ENCODE measurements around the gene WFIKKN2. TPM values are rescaled to one million over a fixed set of nuclear protein-coding genes. Genes with fewer than 3 reads are reported as not detected.

The WFIKKN2 gene
- total and polyA plus RNA-seq, 2 experiments from 2014 or later = not detected

DNA sequence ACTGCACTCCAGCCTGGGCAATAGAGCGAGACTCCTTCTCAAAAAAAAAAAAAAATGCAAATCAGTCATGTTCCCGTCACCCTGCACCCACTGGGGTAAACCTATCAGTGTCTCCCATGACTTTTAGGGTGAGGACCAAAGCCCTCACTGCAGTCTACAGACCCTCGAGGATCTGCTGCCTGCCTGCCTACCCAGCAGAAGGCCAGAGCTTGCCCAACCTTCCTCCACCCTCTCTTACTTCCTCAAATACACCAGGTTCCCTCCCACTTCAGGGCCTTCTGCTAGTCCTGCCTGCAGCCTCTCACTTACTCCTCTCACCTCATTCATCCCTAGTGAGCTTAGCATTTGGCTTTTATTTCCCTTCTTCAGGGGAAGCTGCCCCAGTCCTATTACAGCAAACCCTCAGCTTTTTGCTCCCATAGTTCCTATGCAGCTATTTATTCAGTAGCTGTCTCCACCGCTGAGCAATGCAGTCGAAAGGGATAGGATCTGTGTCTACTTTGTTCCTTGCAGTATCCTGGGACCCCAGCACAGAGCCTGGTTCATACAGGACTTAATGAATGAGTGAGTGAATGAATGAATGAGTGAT lies 48.6 kb downstream of the WFIKKN2 start:
- ATAC-seq (no peak; the same call in 2 of the 3 replicates), DNase-seq (ENCODE audit: low spot score) (no peak)
- H3K79me2 ChIP-seq (replicated peaks; ENCODE audit: insufficient read depth) = no peaks in the 10 kb centered on the region
- Mint-ChIP-seq H3K4me1 (peaks cover 17% of the 10 kb centered on the region), H3K9me3 (peaks cover 4% of the 10 kb centered on the region; the same call in 2 of the 3 replicates), H3K4me3 (no peak overlapping the region; the same call in 2 of the 3 replicates), H3K27me3 (ENCODE audit: insufficient read depth, low read depth, poor library complexity) (no peaks in the 10 kb centered on the region), H3K27ac (no peak overlapping the region; the same call in 1 of the 2 replicates), H3K36me3 (ENCODE audit: low read depth) (no peaks in the 10 kb centered on the region; the same call in 2 of the 3 replicates)
- no peaks in the 10 kb centered on the region for H3K27me3 ChIP-seq (ENCODE audit: insufficient read depth)
- H3K9me2 ChIP-seq (ENCODE audit: insufficient read depth) = no peaks in the 10 kb centered on the region
- no peaks in the 10 kb centered on the region for H3F3A ChIP-seq (replicated peaks; ENCODE audit: low read depth)
- H3K4me3 ChIP-seq = no peak overlapping the region
- H3K27ac ChIP-seq (ENCODE audit: low read depth) = no peak overlapping the region
- H3K36me3 ChIP-seq (ENCODE audit: insufficient read depth) = no peaks in the 10 kb centered on the region
- H3K4me1 ChIP-seq (ENCODE audit: insufficient read depth) = no peaks in the 10 kb centered on the region
- no peak for TF ChIP-seq NANOG (IDR thresholded peaks at IDR 0.05; ENCODE audit: borderline replicate concordance)
- TF ChIP-seq, protein P1, sequence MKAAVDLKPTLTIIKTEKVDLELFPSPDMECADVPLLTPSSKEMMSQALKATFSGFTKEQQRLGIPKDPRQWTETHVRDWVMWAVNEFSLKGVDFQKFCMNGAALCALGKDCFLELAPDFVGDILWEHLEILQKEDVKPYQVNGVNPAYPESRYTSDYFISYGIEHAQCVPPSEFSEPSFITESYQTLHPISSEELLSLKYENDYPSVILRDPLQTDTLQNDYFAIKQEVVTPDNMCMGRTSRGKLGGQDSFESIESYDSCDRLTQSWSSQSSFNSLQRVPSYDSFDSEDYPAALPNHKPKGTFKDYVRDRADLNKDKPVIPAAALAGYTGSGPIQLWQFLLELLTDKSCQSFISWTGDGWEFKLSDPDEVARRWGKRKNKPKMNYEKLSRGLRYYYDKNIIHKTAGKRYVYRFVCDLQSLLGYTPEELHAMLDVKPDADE (IDR thresholded peaks at IDR 0.05) = no peak
- TF ChIP-seq EZH2phosphoT487 (IDR thresholded peaks at IDR 0.05; ENCODE audit: unreplicated experiment) = no peak
- TF ChIP-seq CREB1 (CRISPR knock-in tag; IDR thresholded peaks at IDR 0.05; ENCODE audit: low read depth) = no peak
- TF ChIP-seq ZNF114 (CRISPR knock-in tag; IDR thresholded peaks at IDR 0.05) = no peak
- no peak for TF ChIP-seq ZNF331 (CRISPR knock-in tag; IDR thresholded peaks at IDR 0.05; ENCODE audit: low read depth)
- no peak overlapping the region for H3K4me2 ChIP-seq
- no peaks in the 10 kb centered on the region for H4K20me1 ChIP-seq (replicated peaks; ENCODE audit: insufficient read depth)
- H2AFZ ChIP-seq = no peak overlapping the region; the same call in 1 of the 2 replicates

DNA sequence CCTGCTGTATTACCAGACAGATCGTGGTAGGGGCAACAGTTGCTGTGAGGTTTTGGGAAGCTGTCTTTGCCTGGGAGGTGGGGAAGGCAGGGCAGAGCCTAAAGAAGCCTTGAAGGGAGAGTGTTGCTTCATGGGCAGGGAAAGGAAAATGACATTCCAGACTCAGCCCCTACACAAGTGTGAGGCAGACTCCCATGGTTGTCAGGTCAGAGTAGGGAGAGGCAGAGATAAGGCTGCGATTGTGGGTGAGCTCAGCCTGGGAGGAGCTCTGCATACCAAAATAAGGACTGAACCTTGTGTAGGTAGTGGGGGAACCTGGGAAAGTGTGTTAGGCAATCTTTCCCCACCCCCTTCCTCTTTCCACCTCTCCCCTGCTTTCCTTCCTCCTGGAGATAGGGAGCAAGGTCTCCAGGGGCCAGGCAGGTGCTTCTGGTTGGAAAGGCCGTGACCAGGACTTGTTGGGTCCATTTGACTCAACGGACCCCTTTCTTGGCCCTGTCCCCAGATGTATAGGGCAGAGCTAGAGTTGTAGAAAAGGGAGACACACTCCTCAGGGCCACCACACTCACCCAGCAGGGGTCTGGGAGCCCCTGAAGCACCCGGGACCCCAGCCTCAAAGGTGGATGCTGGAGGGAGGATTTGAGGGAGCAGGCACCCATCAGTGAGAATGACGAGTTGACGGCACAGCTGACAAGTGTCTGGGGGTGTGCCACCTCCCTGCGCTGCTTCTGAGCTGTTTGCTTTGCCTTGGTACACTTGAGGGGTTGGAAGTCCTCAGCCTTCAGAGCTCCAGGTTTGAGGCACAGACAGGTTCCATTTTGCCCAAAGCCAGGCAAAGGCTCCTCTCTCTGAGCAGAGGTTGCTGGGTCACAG lies 49.3 kb downstream of the WFIKKN2 start:
- DNase-seq (ENCODE audit: low spot score) (no peak), ATAC-seq (peak; percentile 60)
- Histone ChIP-seq H2AFZ (no peak overlapping the region; the same call in 1 of the 2 replicates), H3K4me3 (no peak overlapping the region), H3K4me1 (ENCODE audit: insufficient read depth) (peaks cover 5% of the 10 kb centered on the region), H3K9me2 (ENCODE audit: insufficient read depth) (no peaks in the 10 kb centered on the region), H4K20me1 (replicated peaks; ENCODE audit: insufficient read depth) (no peaks in the 10 kb centered on the region), H3K79me2 (replicated peaks; ENCODE audit: insufficient read depth) (no peaks in the 10 kb centered on the region), H3F3A (replicated peaks; ENCODE audit: low read depth) (0 out of 2 replicates have a peak, but pooled peaks cover under 1% of the 10 kb centered on the region), H3K27me3 (ENCODE audit: insufficient read depth) (no peaks in the 10 kb centered on the region), H3K36me3 (ENCODE audit: insufficient read depth) (no peaks in the 10 kb centered on the region), H3K27ac (ENCODE audit: low read depth) (no peak overlapping the region), H3K4me2 (no peak overlapping the region)
- Mint-ChIP-seq H3K36me3 (ENCODE audit: low read depth) (no peaks in the 10 kb centered on the region; the same call in 2 of the 3 replicates), H3K9me3 (peaks cover 4% of the 10 kb centered on the region; the same call in 2 of the 3 replicates), H3K4me3 (no peak overlapping the region; the same call in 2 of the 3 replicates), H3K27me3 (ENCODE audit: insufficient read depth, low read depth, poor library complexity) (peaks cover 5% of the 10 kb centered on the region), H3K27ac (no peak overlapping the region), H3K4me1 (peaks cover 22% of the 10 kb centered on the region)
- TF ChIP-seq JUNB (IDR thresholded peaks at IDR 0.05; ENCODE audit: unreplicated experiment) (no peak), ZNF114 (CRISPR knock-in tag; IDR thresholded peaks at IDR 0.05) (no peak), POLR2AphosphoS5 (IDR thresholded peaks at IDR 0.05; ENCODE audit: low read depth) (no peak), STAT1 (IDR thresholded peaks at IDR 0.05; ENCODE audit: unreplicated experiment) (no peak), ZNF331 (CRISPR knock-in tag; IDR thresholded peaks at IDR 0.05; ENCODE audit: low read depth) (no peak), EZH2phosphoT487 (IDR thresholded peaks at IDR 0.05; ENCODE audit: unreplicated experiment) (no peak)
- TF ChIP-seq, protein P2, sequence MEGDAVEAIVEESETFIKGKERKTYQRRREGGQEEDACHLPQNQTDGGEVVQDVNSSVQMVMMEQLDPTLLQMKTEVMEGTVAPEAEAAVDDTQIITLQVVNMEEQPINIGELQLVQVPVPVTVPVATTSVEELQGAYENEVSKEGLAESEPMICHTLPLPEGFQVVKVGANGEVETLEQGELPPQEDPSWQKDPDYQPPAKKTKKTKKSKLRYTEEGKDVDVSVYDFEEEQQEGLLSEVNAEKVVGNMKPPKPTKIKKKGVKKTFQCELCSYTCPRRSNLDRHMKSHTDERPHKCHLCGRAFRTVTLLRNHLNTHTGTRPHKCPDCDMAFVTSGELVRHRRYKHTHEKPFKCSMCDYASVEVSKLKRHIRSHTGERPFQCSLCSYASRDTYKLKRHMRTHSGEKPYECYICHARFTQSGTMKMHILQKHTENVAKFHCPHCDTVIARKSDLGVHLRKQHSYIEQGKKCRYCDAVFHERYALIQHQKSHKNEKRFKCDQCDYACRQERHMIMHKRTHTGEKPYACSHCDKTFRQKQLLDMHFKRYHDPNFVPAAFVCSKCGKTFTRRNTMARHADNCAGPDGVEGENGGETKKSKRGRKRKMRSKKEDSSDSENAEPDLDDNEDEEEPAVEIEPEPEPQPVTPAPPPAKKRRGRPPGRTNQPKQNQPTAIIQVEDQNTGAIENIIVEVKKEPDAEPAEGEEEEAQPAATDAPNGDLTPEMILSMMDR (conservative IDR thresholded peaks at IDR 0.05; ENCODE audit: low read depth in 2 of 2) = no peak
- TF ChIP-seq, protein P1 (IDR thresholded peaks at IDR 0.05) = no peak
- TF ChIP-seq, protein P3, sequence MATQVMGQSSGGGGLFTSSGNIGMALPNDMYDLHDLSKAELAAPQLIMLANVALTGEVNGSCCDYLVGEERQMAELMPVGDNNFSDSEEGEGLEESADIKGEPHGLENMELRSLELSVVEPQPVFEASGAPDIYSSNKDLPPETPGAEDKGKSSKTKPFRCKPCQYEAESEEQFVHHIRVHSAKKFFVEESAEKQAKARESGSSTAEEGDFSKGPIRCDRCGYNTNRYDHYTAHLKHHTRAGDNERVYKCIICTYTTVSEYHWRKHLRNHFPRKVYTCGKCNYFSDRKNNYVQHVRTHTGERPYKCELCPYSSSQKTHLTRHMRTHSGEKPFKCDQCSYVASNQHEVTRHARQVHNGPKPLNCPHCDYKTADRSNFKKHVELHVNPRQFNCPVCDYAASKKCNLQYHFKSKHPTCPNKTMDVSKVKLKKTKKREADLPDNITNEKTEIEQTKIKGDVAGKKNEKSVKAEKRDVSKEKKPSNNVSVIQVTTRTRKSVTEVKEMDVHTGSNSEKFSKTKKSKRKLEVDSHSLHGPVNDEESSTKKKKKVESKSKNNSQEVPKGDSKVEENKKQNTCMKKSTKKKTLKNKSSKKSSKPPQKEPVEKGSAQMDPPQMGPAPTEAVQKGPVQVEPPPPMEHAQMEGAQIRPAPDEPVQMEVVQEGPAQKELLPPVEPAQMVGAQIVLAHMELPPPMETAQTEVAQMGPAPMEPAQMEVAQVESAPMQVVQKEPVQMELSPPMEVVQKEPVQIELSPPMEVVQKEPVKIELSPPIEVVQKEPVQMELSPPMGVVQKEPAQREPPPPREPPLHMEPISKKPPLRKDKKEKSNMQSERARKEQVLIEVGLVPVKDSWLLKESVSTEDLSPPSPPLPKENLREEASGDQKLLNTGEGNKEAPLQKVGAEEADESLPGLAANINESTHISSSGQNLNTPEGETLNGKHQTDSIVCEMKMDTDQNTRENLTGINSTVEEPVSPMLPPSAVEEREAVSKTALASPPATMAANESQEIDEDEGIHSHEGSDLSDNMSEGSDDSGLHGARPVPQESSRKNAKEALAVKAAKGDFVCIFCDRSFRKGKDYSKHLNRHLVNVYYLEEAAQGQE (IDR thresholded peaks at IDR 0.05; ENCODE audit: unreplicated experiment) = no peak

Measured in GM23338 (cell line).